ENCODE data around the gene NUDT13. TPM values are rescaled to one million over a fixed set of nuclear protein-coding genes. Genes with fewer than 3 reads are reported as not detected.

The NUDT13 gene
- polyA plus RNA-seq, 2 of the 4 experiments (the other 2 are of a cell fraction): 3.8 to 4.9 TPM

DNA sequence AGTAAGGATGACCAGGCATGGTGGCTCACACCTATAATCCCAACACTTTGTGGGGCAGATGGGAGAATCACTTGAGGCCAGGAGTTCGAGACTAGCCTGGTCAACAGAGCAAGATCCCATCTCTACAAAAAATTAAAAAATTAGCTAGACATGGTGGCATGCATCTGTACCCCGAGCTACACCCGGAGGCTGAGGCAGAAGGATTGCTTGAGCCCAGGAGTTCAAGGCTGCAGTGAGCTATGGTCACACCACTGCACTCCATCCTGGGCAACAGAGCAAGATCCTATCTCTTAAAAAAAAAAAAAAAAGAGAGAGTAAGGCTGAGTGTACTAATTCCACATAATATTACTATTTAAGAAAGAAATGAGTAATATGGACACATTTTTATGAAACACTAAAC is 17.4 kb upstream of the NUDT13 start:
- ATAC-seq (no peak), FAIRE-seq (no peak), DNase-seq (ENCODE audit: low read depth in 1 of 2, low spot score in 1 of 2) (no peak)
- 96% methylated on average over 3 of the region's 3 CpGs for WGBS (ENCODE audit: missing lambda C conversion rate)
- POLR2A ChIA-PET: no interaction called here
- CTCF ChIA-PET: interaction anchor here (1.6 kb wide), 1 partner anchor 15 kb away, joined by 3 read pairs; no protein-coding TSS in a partner anchor
- Histone ChIP-seq H3K4me3 (no peak overlapping the region), H3K9me3 (no peaks in the 10 kb centered on the region), H3K4me1 (peaks cover 18% of the 10 kb centered on the region), H3K4me2 (no peak overlapping the region), H3K27ac (no peak overlapping the region)
- TF ChIP-seq HEYL (CRISPR knock-in tag; IDR thresholded peaks at IDR 0.05): no peak
- TF ChIP-seq PHF8 (IDR thresholded peaks at IDR 0.05; ENCODE audit: borderline replicate concordance, low read depth): no peak

DNA sequence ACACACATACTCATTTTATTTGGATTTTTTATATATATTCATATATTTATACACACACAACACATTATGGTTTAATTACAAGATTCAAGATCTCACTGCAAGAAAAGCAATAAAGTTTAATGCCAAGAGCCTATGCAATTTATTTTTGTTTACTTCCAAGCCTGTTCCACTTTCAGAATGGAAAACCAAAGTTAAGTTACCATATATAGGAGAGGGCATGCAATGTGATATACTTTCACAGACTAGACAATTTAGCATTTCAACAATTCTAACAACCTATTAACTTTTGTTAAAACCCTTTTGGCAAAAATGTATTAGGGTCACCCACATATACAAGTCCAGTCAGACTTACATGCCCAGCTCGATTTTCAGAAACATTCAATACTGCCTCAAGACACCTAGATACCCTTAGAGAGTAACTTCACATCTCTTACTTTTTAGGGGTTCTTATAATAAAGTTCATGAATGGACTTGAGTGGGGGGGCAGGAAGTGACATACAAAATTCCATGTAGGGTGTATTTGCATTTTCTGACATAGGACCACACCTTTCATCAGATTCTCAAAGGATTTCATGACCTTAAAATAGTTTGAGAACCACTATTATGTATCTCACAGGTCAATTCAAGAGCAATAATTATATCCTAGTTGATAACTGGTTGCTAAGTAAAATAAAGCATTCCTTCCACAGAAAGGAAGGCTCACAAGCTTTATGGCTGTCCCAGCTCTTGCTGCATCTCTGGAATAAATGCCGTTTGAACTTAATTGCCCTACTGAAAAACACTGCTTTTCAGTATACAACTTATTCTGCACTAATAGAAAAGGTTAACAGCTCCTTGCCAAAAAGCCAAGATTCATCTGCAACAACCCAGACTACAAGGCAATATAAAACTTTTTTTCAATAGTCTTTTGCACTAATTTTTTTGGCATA is 16.1 kb upstream of the NUDT13 start:
- peaks cover 18% of the 10 kb centered on the region for H3K4me1 ChIP-seq
- peak overlapping the region; percentile 2 to 54; a peak in 5 of 6 replicates for H3K27ac ChIP-seq
- H3K4me3 ChIP-seq: peak overlapping the region; percentile 75
- ChIA-PET POLR2A (interaction anchor here (0.6 to 3.4 kb wide), 3 partner anchors 17 to 457 kb away, joined by 3 to 55 read pairs (median 4); partner anchors contain the start of gene NUDT13), CTCF (interaction anchor here (0.8 to 1.6 kb wide), 5 partner anchors 14 to 730 kb away, joined by 3 to 4 read pairs (median 3); no protein-coding TSS in a partner anchor)
- DNase-seq (ENCODE audit: low read depth in 1 of 2, low spot score in 1 of 2): peak in 1 of 2 experiments; percentile 35
- TF ChIP-seq ESRRA (IDR thresholded peaks at IDR 0.05; ENCODE audit: borderline replicate concordance, low read length) (no peak), NFE2L2 (conservative IDR thresholded peaks at IDR 0.05; ENCODE audit: low read length) (no peak), KDM5A (IDR thresholded peaks at IDR 0.05) (no peak), FOSB (CRISPR knock-in tag; IDR thresholded peaks at IDR 0.05) (no peak), TP53 (CRISPR knock-in tag; IDR thresholded peaks at IDR 0.05) (no peak), CEBPB (IDR thresholded peaks at IDR 0.05) (no peak), SREBF2 (IDR thresholded peaks at IDR 0.05) (no peak), JUNB (IDR thresholded peaks at IDR 0.05) (no peak), ZC3H11A (IDR thresholded peaks at IDR 0.05) (no peak), ZNF302 (CRISPR knock-in tag; IDR thresholded peaks at IDR 0.05) (no peak), FOSL2 (IDR thresholded peaks at IDR 0.05) (no peak), FOSL2 (CRISPR knock-in tag; IDR thresholded peaks at IDR 0.05) (no peak)
- TF ChIP-seq, protein P1, sequence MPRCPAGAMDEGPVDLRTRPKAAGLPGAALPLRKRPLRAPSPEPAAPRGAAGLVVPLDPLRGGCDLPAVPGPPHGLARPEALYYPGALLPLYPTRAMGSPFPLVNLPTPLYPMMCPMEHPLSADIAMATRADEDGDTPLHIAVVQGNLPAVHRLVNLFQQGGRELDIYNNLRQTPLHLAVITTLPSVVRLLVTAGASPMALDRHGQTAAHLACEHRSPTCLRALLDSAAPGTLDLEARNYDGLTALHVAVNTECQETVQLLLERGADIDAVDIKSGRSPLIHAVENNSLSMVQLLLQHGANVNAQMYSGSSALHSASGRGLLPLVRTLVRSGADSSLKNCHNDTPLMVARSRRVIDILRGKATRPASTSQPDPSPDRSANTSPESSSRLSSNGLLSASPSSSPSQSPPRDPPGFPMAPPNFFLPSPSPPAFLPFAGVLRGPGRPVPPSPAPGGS (IDR thresholded peaks at IDR 0.05): no peak
- TF ChIP-seq, protein P2, sequence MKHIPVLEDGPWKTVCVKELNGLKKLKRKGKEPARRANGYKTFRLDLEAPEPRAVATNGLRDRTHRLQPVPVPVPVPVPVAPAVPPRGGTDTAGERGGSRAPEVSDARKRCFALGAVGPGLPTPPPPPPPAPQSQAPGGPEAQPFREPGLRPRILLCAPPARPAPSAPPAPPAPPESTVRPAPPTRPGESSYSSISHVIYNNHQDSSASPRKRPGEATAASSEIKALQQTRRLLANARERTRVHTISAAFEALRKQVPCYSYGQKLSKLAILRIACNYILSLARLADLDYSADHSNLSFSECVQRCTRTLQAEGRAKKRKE (CRISPR knock-in tag; IDR thresholded peaks at IDR 0.05; ENCODE audit: low read depth): no peak
- TF ChIP-seq, protein P3, sequence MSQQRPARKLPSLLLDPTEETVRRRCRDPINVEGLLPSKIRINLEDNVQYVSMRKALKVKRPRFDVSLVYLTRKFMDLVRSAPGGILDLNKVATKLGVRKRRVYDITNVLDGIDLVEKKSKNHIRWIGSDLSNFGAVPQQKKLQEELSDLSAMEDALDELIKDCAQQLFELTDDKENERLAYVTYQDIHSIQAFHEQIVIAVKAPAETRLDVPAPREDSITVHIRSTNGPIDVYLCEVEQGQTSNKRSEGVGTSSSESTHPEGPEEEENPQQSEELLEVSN (IDR thresholded peaks at IDR 0.05; ENCODE audit: borderline replicate concordance, low read depth): no peak
- no peak for ATAC-seq
- H3K9me3 ChIP-seq: no peaks in the 10 kb centered on the region
- WGBS (ENCODE audit: missing lambda C conversion rate): 26% methylated on average over 2 of the region's 2 CpGs
- no peak for FAIRE-seq
- peak overlapping the region; percentile 72 for H3K4me2 ChIP-seq

DNA sequence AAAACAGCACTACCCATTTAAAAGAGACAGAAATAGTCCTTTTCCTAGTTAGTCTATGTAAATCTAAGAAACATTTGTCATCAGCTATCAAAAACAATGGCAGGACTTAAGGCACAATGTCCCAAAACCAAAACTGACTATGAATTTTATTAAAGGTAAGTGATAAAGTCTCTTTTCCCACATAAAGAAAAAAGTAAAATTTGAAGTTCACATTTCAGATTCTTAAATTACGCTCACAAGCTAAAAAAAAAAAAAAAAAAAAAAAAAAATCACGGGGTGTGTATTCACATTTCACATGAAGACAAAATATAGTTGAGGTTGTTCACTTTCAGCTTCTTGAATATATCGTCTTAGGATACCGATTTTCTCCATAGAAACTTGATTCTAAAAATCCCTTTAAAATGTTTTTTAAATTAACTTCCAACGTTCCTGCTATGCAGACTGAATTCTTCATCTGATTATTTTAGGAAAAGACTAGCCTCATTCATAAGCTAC is 15.2 kb upstream of the NUDT13 start:
- DNase-seq (ENCODE audit: low read depth in 1 of 2, low spot score in 1 of 2) (no peak), FAIRE-seq (no peak), ATAC-seq (no peak)
- 3% methylated on average over 5 of the region's 5 CpGs for WGBS (ENCODE audit: missing lambda C conversion rate)
- Histone ChIP-seq H3K27ac (peak overlapping the region; percentile 90 to 94), H3K4me3 (peak overlapping the region; percentile 75), H3K4me1 (peaks cover 18% of the 10 kb centered on the region), H3K4me2 (peak overlapping the region; percentile 72), H3K9me3 (no peaks in the 10 kb centered on the region)
- POLR2A ChIA-PET: interaction anchor here (0.6 to 3.4 kb wide), 6 partner anchors 12 to 458 kb away, joined by 3 to 55 read pairs (median 5); partner anchors contain the start of genes ECD, FAM149B1 and NUDT13
- CTCF ChIA-PET: interaction anchor here (0.8 to 1.7 kb wide), 8 partner anchors 13 to 731 kb away, joined by 3 to 19 read pairs (median 4); partner anchors contain the start of gene NUDT13
- TF ChIP-seq, protein P3 (IDR thresholded peaks at IDR 0.05; ENCODE audit: borderline replicate concordance, low read depth): no peak
- TF ChIP-seq RAD21 (conservative IDR thresholded peaks at IDR 0.05 in 1 of 2, IDR thresholded peaks at IDR 0.05 in 1 of 2) (no peak), MAZ (IDR thresholded peaks at IDR 0.05; ENCODE audit: borderline replicate concordance, low read depth, low read length) (no peak), KDM5A (IDR thresholded peaks at IDR 0.05) (no peak), POLR2A (IDR thresholded peaks at IDR 0.05; ENCODE audit: low read length) (no peak), ZFP36 (IDR thresholded peaks at IDR 0.05; ENCODE audit: borderline replicate concordance, partially characterized antibody) (no peak), ZSCAN20 (CRISPR knock-in tag; IDR thresholded peaks at IDR 0.05) (no peak), TP53 (CRISPR knock-in tag; IDR thresholded peaks at IDR 0.05) (no peak), ZNF302 (CRISPR knock-in tag; IDR thresholded peaks at IDR 0.05) (no peak), NFE2L2 (conservative IDR thresholded peaks at IDR 0.05; ENCODE audit: low read length) (no peak)
- TF ChIP-seq, protein P4, sequence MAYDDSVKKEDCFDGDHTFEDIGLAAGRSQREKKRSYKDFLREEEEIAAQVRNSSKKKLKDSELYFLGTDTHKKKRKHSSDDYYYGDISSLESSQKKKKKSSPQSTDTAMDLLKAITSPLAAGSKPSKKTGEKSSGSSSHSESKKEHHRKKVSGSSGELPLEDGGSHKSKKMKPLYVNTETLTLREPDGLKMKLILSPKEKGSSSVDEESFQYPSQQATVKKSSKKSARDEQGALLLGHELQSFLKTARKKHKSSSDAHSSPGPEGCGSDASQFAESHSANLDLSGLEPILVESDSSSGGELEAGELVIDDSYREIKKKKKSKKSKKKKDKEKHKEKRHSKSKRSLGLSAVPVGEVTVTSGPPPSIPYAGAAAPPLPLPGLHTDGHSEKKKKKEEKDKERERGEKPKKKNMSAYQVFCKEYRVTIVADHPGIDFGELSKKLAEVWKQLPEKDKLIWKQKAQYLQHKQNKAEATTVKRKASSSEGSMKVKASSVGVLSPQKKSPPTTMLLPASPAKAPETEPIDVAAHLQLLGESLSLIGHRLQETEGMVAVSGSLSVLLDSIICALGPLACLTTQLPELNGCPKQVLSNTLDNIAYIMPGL (CRISPR knock-in tag; IDR thresholded peaks at IDR 0.05; ENCODE audit: borderline replicate concordance): no peak
- TF ChIP-seq, protein P5, sequence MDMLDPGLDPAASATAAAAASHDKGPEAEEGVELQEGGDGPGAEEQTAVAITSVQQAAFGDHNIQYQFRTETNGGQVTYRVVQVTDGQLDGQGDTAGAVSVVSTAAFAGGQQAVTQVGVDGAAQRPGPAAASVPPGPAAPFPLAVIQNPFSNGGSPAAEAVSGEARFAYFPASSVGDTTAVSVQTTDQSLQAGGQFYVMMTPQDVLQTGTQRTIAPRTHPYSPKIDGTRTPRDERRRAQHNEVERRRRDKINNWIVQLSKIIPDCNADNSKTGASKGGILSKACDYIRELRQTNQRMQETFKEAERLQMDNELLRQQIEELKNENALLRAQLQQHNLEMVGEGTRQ (IDR thresholded peaks at IDR 0.05): no peak
